Left lobe of liver (tissue), 2 donors: ENCODE results near the gene CTXN3. TPM values are rescaled to one million over a fixed set of nuclear protein-coding genes. Genes with fewer than 3 reads are reported as not detected.
"Not testable (repeated sequence)": the region's sequence is repeated elsewhere in the genome, so short reads cannot be mapped to it uniquely, and the experiment has no call there.

ENCODE experiments used
- ATAC-seq: fragments of 200-7000 bp; cut with Tn5 transposase; one replicate; pipeline ENCODE4 v1.9.1; 2020; ENCODE audit warnings: mild to moderate bottlenecking, moderate library complexity
- DNase-seq: peaks from one replicate; pipeline ENCODE4 v3.0.0-alpha.2; 2020; ENCODE audit warnings: low spot score
- total RNA-seq: library from RNA; stranded (reverse); gene quantifications from one replicate; pipeline ENCODE4 v1.2.1, GENCODE V29; 2021
- donor health status: DM: no; HTN: no; CAD: no; lungs with moderate emphysema.
- donor health status: DM: no; HTN: yes; CAD: no.

Gene CTXN3
- total RNA-seq, 1 donor from 2014 or later: not detected

DNA sequence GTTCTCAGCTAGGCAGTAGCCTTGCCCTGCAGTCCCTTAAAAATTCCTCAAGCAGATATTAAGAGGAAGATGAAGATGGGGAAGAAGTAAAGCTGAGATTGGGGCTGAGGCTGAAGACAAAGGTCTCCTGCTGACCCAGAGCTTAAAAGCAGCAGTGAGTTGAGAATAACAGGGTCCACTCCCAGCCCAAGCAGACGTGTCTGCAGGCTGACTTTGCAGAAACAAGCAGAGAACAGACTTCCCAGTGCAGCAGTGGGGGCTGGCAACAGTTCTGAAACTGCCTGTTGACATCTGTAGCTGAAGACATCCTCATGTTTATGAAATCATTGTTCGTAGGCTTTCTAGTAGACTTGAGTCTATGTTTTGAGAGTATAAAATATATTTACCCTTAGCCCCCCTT is 1.1 kb downstream of the CTXN3 start:
- DNase-seq (no peak), ATAC-seq (no peak)

DNA sequence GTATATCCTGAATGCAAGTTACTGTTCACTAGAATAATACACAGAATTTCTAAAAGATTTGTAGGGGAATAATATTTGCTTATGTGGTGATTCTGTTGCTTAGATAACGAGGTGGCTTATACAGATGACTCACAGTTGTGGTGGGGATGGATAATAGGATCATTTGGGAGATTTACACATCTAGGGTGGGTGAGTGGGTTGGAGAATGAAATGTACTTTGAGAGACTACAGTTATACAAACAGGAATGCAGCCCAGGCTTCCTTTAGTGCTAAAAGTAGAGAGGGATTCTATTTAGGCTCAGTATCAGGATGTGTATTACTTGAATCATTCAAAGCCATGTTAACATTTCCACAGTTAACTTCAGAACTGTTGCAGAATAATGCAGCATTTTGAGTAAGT is 1.8 kb downstream of the CTXN3 start:
- no peak for DNase-seq
- ATAC-seq: no peak

DNA sequence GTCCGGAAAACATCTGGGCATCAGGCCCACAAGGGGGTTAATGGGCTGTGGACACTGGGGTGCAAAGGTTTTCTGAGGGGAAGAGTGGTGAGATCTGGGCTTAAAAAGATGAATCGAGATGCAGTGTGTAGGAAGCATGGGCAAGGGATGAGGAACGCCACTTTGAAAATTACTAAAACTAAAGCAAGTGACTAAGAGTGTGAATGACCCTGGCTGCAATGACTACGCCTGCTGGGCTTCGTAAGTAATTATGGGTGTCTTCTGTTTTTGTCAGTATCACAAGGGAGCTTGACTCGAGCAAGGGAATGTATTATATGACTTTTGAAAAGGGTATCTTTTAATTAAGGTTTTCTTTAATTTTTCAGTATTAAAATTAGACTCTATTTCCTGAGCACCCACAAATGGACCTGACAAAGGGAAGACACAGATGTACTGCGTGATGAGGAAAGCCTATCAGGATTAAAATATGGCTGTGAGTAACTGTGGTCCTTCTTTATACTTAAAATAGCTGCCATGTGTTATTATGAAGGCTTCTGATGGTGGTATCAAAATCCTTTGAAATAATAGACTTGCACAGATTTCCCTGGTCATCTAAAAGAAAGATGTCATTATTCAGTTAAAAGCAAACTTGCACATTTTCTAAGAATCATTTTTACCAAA is 4.2 kb downstream of the CTXN3 start:
- ATAC-seq: no peak
- no peak for DNase-seq

DNA sequence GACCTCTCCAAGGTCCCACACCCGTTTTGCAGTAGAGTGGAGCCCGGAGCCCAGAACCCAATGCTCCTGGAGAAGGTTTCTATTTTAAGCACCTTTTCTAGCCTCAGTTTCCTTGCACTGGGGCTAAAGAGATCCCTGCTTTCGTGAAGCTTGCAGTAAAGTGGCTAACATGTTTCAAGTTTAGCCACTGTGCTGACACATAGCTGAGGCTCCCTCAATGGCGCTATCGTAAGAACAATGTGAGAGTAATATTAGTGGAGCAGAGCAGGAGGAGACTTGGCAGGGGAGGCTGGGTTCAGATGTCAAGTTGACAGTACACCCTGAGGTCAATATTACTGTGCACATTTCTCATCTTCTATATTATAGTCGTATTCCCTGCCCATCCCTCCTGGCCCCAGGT is 7.9 kb downstream of the CTXN3 start:
- ATAC-seq: no peak
- no peak for DNase-seq

- DNase-seq: no peak
- ATAC-seq: no peak
These were observed 11.3 kb downstream of the CTXN3 start for GRCh38 chr5:127660047-127660733.

GRCh38 chr5:127664093-127664492 is 15.2 kb downstream of the CTXN3 start:
- ATAC-seq (no peak), DNase-seq (no peak)

GRCh38 chr5:127665641-127666040 is 16.8 kb downstream of the CTXN3 start:
- DNase-seq: no peak
- no peak for ATAC-seq

- ATAC-seq: no peak
- no peak for DNase-seq
These were observed 17.3 kb downstream of the CTXN3 start for GRCh38 chr5:127666043-127666716.

- ATAC-seq (no peak), DNase-seq (no peak)
These were observed 19.0 kb downstream of the CTXN3 start for GRCh38 chr5:127667926-127668325.

- DNase-seq (no peak), ATAC-seq (no peak)
These were observed 22.3 kb downstream of the CTXN3 start for GRCh38 chr5:127671218-127671617.

GRCh38 chr5:127673117-127673800 is 24.4 kb downstream of the CTXN3 start:
- DNase-seq (no peak), ATAC-seq (no peak)

GRCh38 chr5:127676951-127677350 is 28.1 kb downstream of the CTXN3 start:
- DNase-seq, ATAC-seq: not testable (repeated sequence)

- DNase-seq, ATAC-seq: not testable (repeated sequence)
These were observed 30.9 kb downstream of the CTXN3 start for GRCh38 chr5:127679691-127680330.

DNA sequence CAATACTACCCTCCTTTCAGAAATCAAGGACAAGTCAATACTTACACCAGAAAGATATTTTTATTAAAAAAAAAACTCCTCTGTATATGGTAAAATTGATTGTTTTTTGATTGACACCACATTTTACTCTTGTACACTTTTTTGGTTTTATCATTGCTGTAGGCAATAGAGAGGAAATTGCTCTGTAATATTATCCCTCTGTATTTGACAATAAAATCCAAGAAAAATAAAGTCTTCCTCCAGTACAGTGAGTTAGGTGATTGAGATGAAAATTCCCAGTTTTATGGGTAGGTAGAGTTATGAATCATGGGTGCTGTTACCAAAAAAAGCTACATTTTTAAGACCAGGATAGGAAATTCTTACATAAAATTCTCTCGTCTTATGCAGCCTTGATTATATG is 31.7 kb downstream of the CTXN3 start:
- no peak for DNase-seq
- no peak for ATAC-seq

GRCh38 chr5:127683008-127683407 is 34.1 kb downstream of the CTXN3 start:
- DNase-seq (no peak), ATAC-seq (no peak)

- DNase-seq: no peak
- no peak for ATAC-seq
These were observed 36.0 kb downstream of the CTXN3 start for GRCh38 chr5:127684726-127685467.

GRCh38 chr5:127685662-127686061 is 36.8 kb downstream of the CTXN3 start:
- DNase-seq: no peak
- ATAC-seq: no peak

DNA sequence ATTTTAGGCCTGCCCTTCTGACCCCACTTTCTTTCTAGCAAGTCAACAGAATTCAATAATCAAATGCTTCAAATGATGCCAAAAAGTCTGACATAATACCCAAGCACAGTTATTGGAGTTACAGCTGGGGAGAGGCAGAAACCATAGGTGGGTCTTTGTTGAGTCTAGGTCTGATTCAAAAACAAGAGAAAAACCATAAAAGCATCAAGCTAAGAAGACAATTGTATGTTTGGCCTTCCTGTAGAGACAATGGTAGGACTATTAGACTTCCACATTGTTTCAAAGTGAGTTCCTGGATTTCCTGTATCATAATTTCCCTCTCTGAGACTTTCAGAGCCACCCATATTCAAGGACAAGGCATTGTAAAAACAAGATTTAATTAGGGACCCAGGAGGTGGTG is 37.5 kb downstream of the CTXN3 start:
- no peak for ATAC-seq
- no peak for DNase-seq

GRCh38 chr5:127694518-127695171 is 45.8 kb downstream of the CTXN3 start:
- no peak for ATAC-seq
- DNase-seq: no peak

DNA sequence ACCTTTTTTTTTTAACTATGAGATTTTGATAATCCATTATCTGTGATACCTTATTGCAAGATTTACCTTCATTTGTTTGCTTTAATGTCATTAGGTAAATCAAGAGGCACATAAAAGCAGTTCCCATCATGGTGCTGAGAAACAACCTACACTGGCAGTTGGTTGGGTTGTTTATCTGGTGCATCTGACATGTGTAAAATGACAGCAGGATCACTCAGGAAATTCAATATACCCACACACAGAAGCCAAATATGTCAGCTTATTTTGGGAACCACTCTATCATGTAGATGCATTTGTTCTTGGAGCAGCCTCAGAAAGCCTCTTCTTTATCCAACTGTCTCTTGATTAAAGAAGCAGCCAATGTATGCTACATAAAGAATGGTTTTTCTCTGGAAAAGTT is 46.5 kb downstream of the CTXN3 start:
- DNase-seq (no peak), ATAC-seq (no peak)
